ENCODE measurements around the gene EME2.

EME2 gene

GRCh38 chr16:1820096-1820945, 47.7 kb downstream of the EME2 start:
- no peak for DNase-seq

- DNase-seq, result no peak
Observed at GRCh38 chr16:1820946-1821290, 48.3 kb downstream of the EME2 start.

GRCh38 chr16:1821861-1822611, 49.4 kb downstream of the EME2 start:
- DNase-seq, result no peak

DNA sequence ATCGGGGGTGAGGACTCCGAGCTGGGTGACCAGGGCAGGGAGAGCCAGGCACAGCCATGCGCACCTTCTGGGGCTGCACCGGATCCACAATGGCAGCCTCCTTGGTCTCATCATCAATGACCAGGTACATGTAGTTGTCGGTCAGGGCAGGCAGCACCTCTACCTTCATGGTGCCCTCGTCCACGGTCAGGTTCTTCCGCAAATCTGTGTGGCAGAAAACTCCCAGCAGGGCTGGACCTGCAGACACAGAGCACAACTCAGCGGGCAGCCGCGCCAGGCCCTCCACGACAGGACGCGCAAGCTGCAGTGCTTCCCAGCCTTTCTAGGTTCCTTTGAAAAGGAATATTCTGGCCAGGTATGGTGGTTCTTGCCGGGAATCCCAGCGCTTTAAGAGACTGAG, 50.2 kb downstream of the EME2 start:
- no peak for DNase-seq

DNA sequence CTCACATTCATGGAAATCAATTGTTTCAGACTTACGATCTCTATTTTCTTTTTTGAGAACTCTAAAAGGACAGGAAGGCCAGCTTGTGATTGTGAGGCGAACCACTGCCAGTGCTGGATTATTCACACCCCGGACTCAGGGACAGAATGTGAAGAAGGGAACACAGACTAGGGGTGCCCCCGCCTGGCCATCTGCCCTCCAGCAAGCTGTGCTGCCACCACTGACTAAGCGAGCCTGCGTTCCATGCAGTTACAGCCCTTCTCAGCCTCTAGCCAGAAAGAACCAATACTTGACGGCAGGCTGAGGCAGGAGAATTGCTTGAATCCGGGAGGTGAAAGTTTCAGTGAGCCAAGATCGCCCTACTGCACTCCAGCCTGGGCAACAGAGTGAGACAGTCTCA, 51.2 kb downstream of the EME2 start:
- peak; percentile 11 for DNase-seq

GRCh38 chr16:1825381-1825863, 52.8 kb downstream of the EME2 start:
- no peak for DNase-seq

All from fibroblast of skin of abdomen (primary cell).